HG03108 (cell line): ENCODE measurements around the gene TPO.

Source experiments
- ATAC-seq: cut with Tn5 transposase; IDR thresholded peaks from one replicate; pipeline ENCODE4 v1.9.1; 2021; ENCODE audit warnings: moderate library complexity; ENCODE audit not compliant: unreplicated experiment

Gene TPO

GRCh38 chr2:1446301-1446700 lies 33.0 kb downstream of the TPO start:
- ATAC-seq, result no peak

GRCh38 chr2:1448009-1448408 lies 34.7 kb downstream of the TPO start:
- ATAC-seq, result no peak

DNA sequence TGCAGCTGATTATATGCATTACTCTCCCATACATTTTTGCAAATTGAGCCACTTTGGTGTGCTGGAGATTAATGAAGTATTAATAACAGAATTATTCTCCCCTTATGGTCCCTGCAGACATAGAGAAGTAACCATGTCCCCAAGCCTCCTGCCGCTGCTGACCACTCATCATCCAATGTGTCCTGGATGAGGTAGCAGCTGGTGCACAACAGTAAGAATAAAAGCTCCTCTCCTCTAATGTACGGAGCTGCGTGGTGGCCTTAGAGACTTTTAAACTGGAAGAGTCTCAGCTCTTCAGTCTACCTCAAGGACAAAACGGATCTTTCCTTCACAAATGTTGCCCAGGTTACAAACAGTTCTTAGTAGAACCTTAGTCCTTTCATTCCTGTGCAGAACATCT lies 37.7 kb downstream of the TPO start:
- no peak for ATAC-seq

- no peak for ATAC-seq
Observed at GRCh38 chr2:1451422-1451821, 38.2 kb downstream of the TPO start.

GRCh38 chr2:1453561-1453960 lies 40.3 kb downstream of the TPO start:
- ATAC-seq, result no peak

GRCh38 chr2:1454346-1454745 lies 41.1 kb downstream of the TPO start:
- ATAC-seq, result no peak

DNA sequence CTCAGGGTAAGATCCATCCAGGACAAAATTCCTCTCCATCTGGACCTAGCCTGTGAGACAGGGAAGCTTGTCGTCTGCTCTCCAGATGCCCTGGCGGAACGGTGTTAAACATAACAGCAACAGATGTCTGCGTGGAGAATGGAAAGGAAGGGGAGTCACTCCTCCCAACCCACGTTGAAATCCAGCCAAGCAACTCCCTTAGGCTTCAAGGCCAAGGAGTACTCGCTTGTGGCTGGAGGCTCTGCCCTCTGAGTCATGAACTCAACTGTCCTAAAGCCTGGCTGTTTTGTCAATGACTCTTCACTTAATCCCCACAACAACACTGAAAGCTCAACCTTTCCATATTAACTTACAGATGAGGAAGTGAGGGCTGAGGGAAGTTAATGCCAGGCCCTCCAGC lies 42.2 kb downstream of the TPO start:
- ATAC-seq, result no peak

DNA sequence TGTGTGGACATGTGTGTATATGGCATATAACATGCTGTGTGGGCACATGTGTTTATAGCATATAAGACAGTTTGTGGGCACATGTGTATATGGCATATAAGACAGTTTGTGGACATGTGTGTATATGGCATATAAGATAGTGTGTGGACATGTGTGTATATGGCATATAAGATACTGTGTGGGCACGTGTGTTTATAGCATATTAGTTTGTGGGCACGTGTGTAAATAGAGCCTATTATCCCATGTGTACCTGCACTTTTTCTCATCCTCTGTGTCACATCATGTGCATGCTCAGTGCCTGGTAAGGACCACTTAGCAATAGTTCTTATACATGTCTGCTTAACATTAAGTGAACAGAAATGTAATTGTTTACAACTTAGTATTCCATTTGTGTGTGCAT lies 45.2 kb downstream of the TPO start:
- no peak for ATAC-seq

DNA sequence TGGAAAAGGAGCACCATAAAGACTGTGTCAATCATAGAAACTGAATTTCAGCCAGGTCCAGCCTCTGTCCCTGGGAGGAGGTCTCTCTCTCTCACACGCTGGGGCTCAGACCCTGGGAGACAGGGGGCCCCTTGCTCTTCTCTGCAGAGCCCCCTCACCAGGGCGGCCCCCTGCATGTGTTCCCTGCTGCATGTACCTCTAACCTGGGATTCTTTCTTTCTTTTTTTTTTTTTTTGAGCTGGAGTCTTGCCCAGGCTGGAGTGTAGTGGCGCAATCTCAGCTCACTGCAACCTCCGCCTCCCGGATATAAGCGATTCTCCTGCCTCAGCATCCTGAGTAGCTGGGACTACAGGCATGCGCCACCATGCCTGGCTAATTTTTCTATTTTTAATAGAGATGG lies 46.5 kb downstream of the TPO start:
- no peak for ATAC-seq

- no peak for ATAC-seq
Observed at GRCh38 chr2:1460851-1461418, 47.7 kb downstream of the TPO start.

DNA sequence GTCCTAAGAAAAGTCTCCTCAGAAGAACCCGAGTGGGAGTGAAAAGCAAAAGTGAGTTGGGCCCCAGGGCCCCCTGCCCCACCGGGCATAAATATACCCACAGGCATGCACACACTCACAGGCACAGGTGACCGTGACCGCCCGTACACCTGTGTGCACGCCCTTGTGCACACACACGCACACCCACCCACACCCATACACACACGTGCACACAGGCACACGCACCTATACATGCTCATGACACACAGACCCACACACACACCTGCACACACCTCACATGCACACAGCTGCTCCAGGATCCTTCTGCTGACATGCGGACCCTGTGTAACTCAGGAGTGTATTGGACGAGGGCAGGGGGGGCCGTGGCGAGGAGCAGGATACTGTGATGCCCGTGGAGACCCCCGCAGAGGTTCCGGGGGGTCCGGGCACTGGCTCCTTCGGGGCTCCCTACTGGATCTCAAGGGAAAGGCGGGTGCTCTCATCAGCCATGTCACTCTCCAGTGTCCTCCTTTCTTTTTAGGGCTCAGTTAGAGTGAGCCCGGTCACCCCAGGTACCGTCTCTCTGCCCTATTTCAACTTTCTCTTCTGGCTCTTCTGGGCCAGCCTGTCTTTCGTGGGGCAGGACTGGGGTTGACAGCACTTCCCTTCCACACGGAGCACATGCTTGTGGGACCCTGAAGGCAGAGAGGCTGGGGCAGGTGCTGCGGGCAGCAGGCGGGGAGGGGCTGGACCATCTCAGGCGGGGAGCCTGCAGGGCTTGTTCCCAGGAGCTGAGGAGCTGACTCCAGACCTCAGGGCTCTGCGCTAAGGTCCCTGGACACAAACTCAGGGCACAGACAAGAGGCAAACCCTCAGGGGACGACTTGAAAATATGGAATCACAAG lies 48.5 kb downstream of the TPO start:
- no peak for ATAC-seq

DNA sequence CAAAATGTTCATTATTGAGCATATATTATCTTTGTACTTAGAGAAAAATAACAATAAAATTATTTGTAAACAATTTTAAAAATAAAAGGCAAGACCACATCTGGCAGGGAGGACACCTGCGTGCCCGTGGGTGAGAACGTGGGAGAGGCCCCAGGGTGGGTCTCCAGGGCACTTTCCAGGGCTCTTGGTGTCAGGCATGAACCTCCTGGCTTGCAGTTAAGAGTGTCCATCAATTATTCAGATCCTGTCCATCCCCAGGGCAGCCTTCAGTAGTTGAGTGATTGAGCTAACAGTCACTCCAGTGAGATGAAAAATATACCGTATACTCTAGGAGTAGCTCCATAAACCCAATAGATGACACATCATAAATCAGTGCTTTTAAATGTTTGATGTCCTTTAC lies 49.7 kb downstream of the TPO start:
- no peak for ATAC-seq

GRCh38 chr2:1472350-1472749 lies 59.1 kb downstream of the TPO start:
- no peak for ATAC-seq

DNA sequence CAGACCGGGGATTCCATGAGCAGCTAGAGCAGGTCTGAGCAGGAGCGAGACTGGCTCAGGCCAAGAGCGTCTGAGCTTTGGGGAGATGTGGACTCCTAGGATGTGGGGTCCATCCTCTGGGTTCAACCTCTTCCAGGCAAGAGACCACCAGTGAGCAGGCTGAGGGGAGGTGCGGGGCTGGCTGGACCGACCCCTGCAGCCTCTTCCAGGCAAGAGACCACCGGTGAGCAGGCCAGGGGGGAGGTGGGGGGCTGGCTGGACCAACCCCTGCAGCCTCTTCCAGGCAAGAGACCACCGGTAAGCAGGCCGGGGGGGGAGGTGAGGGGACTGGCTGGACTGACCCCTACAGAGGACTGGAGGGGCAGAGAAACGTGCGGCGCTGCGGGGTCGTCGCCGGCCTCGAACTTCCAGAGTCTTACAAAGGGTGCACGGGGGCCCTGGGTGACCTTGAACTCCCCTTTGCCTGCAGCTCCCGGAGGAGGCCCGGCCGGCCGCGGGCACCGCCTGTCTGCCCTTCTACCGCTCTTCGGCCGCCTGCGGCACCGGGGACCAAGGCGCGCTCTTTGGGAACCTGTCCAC lies 63.4 kb downstream of the TPO start:
- no peak for ATAC-seq

- ATAC-seq, result no peak
Observed at GRCh38 chr2:1477196-1478040, 64.2 kb downstream of the TPO start.

DNA sequence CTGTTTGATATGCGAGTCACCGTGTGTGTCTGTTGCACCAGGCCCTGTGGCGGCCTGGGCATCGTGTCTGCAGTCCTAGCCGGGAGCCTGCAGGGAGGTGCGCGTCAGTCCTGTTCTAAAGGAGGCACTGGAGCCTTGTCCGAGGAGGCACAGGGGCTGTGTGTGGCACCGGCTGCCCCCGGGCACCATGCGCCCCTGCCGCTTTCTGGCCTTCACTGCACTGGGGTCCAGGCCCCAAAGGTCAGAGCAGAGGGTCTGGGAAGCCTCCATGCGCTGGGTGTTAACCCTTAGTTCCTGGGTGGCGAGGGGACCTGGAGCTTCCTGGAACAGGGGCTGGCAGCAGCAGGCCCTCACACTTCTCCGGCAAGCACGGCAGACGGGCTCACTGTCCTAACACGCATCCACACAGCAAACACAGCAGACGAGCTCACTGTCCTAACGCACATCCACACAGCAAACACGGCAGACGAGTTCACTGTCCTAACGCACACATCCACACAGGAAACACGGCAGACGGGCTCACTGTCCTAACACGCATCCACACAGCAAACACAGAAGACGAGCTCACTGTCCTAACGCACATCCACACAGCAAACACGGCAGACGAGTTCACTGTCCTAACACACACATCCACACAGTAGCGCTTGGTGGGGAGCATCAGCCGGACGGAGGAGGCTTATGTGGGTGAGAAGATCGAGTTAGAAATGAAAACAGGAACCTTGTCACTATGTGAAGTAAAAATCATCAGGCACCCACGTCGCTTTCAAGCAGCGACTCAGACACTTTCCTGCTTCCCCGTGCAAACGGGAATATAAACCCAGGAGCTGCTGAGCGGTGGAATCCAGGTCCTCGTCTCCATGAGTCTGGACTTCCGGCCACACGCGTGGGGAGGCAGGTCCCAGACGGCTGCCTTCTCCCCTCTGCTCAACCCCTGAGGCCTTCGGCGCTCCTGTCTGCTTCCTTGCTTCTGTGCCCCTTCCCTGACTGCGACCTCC lies 65.3 kb downstream of the TPO start:
- ATAC-seq, result no peak

- no peak for ATAC-seq
Observed at GRCh38 chr2:1479346-1479745, 66.1 kb downstream of the TPO start.

- no peak for ATAC-seq
Observed at GRCh38 chr2:1480671-1481076, 67.4 kb downstream of the TPO start.

DNA sequence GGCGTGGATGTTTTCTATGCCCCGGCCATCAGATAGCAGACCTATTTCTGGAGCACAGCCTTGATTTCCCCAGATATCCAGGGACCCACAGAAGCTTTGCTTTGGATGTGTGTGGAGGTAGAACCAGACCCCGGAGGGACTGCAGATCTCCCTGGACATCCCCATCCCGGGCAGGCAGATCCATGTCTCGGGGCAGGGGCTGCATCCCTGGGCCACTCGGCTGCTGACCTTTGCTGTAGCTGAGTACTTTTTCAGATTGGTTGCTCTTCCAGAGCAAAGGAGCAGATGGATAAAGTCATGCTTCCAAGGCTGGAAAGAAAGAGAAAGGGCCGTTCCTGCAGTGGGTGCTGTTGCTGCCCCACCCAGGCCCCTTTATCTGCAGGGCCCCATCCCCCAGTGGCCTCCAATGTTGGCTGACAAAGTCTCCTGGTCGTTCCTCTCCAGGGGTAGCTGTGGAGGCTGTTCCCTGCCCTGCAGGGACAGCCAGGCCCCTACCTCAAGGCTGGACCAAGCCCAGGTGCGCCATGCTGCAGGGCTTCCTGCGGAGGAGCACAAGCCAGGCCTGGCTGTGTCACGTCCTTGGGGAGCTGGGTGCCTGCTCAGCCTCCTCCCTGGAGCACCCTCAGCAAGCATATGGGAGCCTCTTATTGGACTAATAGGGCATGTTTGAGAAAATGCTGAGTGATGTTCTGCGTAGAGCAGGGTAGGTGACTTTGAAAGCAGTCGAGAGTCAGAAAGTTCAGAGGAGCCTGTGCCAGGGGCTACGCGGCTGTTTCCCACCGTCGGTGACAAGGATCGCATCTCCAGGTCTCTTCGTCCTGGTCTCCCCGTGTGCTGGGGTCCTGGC lies 68.4 kb downstream of the TPO start:
- ATAC-seq, result no peak
